GM12878 (cell line): Measurements from ENCODE around the gene SNRK. TPM values are rescaled to one million over a fixed set of nuclear protein-coding genes. Genes with fewer than 3 reads are reported as not detected.

Source experiments
- ATAC-seq: fragments of 200-7000 bp; cut with Tn5 transposase; 3 replicates; pipeline ENCODE4 v1.9.1; 2020; ENCODE audit warnings: mild to moderate bottlenecking, moderate library complexity
- BruUV-seq: library from RNA; stranded (reverse); fragments of 400-500 nt; replicated peaks from 2 replicates; lab custom pipeline; 2021; lab: Mats Ljungman, UMichigan
- CTCF ChIA-PET: fragments of 300-600 bp; sonication (Branson Sonifier 250); formaldehyde crosslinking; extraction: SDS; loops from one replicate; lab custom pipeline; 2021; ENCODE audit warnings: inconsistent platforms; lab: Yijun Ruan, JAX
- POLR2A ChIA-PET: fragments of 350-600 bp; formaldehyde crosslinking; extraction: SDS; loops from one replicate; lab custom pipeline; 2021; ENCODE audit warnings: inconsistent platforms; lab: Charles Lee
- RAD21 ChIA-PET: fragments of 300-600 bp; sonication (Branson Sonifier 250); formaldehyde crosslinking; loops from one replicate; lab custom pipeline; 2023; ENCODE audit warnings: antibody characterized with exemption; ENCODE audit not compliant: unreplicated experiment; lab: Charles Lee
- SMC1A ChIA-PET: fragments of 300-600 bp; sonication (Branson Sonifier 250); formaldehyde crosslinking; loops from one replicate; lab custom pipeline; 2023; ENCODE audit not compliant: unreplicated experiment, uncharacterized antibody; lab: Charles Lee
- DNase-seq: peaks from one replicate; pipeline ENCODE4 v3.0.0-alpha.2; 2011; ENCODE audit warnings: low read depth, low spot score
- FAIRE-seq: peaks from 3 replicates; lab custom pipeline; 2011; peaks lifted over from hg19 to GRCh38; lab: Jason Lieb, UNC
- H2AFZ ChIP-seq: 2 replicates; pipeline ENCODE4 v1.6.0; 2011; ENCODE audit warnings: low read depth, low read length, control low read depth; ENCODE audit not compliant: control insufficient read depth
- H3K27ac ChIP-seq: 2 replicates; pipeline ENCODE4 v1.5.1; 2011; ENCODE audit warnings: control low read depth; ENCODE audit not compliant: control insufficient read depth, insufficient read depth
- H3K27me3 ChIP-seq, 2 experiments: replicated peaks in 1 of 2; 2 replicates each; pipeline versions ENCODE4 v1.6.0 to v1.6.1; 2011; ENCODE audit warnings: low read length in 1 of 2; ENCODE audit not compliant: control insufficient read depth in 2 of 2, insufficient read depth in 2 of 2
- H3K36me3 ChIP-seq, 2 experiments: 2 replicates each; pipeline ENCODE4 v1.5.1; 2011; ENCODE audit warnings: low read length in 1 of 2; ENCODE audit not compliant: control insufficient read depth in 2 of 2, insufficient read depth in 2 of 2
- H3K4me1 ChIP-seq: 2 replicates; pipeline ENCODE4 v1.6.1; 2011; ENCODE audit warnings: mild to moderate bottlenecking, low read length, moderate library complexity, mixed read lengths; ENCODE audit not compliant: control insufficient read depth, insufficient read depth
- H3K4me2 ChIP-seq: 2 replicates; pipeline ENCODE4 v1.6.0; 2011; ENCODE audit warnings: control low read depth; ENCODE audit not compliant: control insufficient read depth, insufficient read depth
- H3K4me3 ChIP-seq: fragments of 200-600 bp; sonication (generic); 2 replicates; pipeline ENCODE4 v1.5.1; 2016
- H3K79me2 ChIP-seq: 2 replicates; pipeline ENCODE4 v1.6.0; 2011; ENCODE audit warnings: low read length; ENCODE audit not compliant: control insufficient read depth, insufficient read depth
- H3K9ac ChIP-seq: 2 replicates; pipeline ENCODE4 v1.8.0; 2011; ENCODE audit warnings: low read length, control low read depth, mixed read lengths; ENCODE audit not compliant: control insufficient read depth, insufficient read depth
- H3K9me3 ChIP-seq: replicated peaks from 3 replicates; pipeline ENCODE4 v1.5.1; 2011; ENCODE audit warnings: mild to moderate bottlenecking, low read length; ENCODE audit not compliant: control insufficient read depth, insufficient read depth
- H4K20me1 ChIP-seq: 2 replicates; pipeline ENCODE4 v1.6.0; 2011; ENCODE audit not compliant: control insufficient read depth, insufficient read depth
- ESRRA ChIP-seq: IDR thresholded peaks from 2 replicates; pipeline ENCODE4 v1.6.1; 2012; ENCODE audit warnings: mild to moderate bottlenecking, low read length, improper control_type of control experiment
- JUNB ChIP-seq: IDR thresholded peaks from 2 replicates; pipeline ENCODE4 v1.6.1; 2016; ENCODE audit warnings: antibody characterized with exemption, mild to moderate bottlenecking
- SPI1 ChIP-seq: IDR thresholded peaks from 2 replicates; pipeline ENCODE4 v1.6.1; 2011; ENCODE audit warnings: low read depth, mild to moderate bottlenecking, low read length, moderate library complexity, borderline replicate concordance; ENCODE audit not compliant: insufficient read depth
- ZNF217 ChIP-seq: fragments of 450-650 bp; IDR thresholded peaks from 2 replicates; pipeline ENCODE4 v1.6.1; 2017; ENCODE audit warnings: antibody characterized with exemption, mild to moderate bottlenecking
- WGBS: methylation state at CpG from one replicate; pipeline ENCODE4 v1.1.6; 2016; ENCODE audit warnings: low lambda C conversion rate; ENCODE audit not compliant: insufficient replicate concordance, insufficient coverage; ENCODE audit errors: missing lambda C conversion rate; 5-methylcytosine and 5-hydroxymethylcytosine counted together
- in situ Hi-C: fragments of 300-500 bp; cut with MboI; formaldehyde crosslinking; loops from 9 replicates; pipeline ENCODE4 v1.14.3; 2018; ENCODE audit warnings: mixed read lengths
- intact Hi-C: fragments of 100-400 bp; cut with micrococcal nuclease; formaldehyde crosslinking; loops from one replicate; pipeline ENCODE4 v1.14.2; 2022; ENCODE audit not compliant: unreplicated experiment
- polyA plus RNA-seq, 11 experiments: library from polyadenylated mRNA; depleted of rRNA in 4 of 11; unstranded in 6 of 11; stranded (reverse) in 5 of 11; fragments of >200 nt; fragmentation: Nextera tagmentation in 4 of 11; fragmentation: Illumina TruSeq in 1 of 11; extraction: Ambion mirVana in 4 of 11; extraction: Trizol in 1 of 11; gene quantifications; 1 replicate in 1 of 11; 2 replicates in 10 of 11; pipeline versions ENCODE4 v1.2.1 to v1.2.3, GENCODE V29; 2011 to 2016; ENCODE audit warnings: inconsistent platforms in 2 of 11, missing spikeins in 2 of 11, low read depth in 1 of 11
- total RNA-seq, 4 experiments: library from RNA; depleted of rRNA in 3 of 4; stranded (reverse); fragments of >200 nt in 3 of 4; fragmentation: Illumina TruSeq in 1 of 4; extraction: Trizol in 1 of 4; gene quantifications; 2 replicates each; pipeline versions ENCODE4 v1.2.1 to v1.2.3, GENCODE V29; 2013 to 2021

SNRK gene
- total and polyA plus RNA-seq, 10 of the 15 experiments (the other 5 are each of a cell fraction or from before 2014, with no cell fraction given), result 1.6 to 12.1 (median 7.6) TPM

DNA sequence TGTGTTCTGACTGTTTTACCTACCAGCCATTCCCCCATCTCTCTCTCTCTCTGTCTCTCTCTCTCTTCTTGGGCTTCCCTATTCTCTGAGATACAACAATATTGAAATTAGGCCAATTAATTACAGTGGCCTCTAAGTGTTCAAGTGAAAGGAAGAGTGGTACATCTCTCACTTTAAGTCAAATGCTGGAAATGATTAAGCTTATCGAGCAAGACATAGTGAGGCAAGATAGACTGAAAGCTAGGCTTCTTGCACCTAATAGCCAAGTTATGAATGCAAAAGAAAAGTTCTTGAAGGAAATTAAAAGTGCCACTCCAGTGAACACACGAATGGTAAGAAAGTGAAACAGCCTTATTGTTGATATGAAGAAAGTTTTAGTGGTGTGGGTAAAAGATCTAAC, 21.3 kb downstream of the SNRK start:
- BruUV-seq, result TSS peak; percentile 28
- ChIA-PET RAD21 (interaction anchor here (1.2 kb wide), 1 partner anchor 146 kb away, joined by 3 read pairs; no protein-coding TSS in a partner anchor), SMC1A (interaction anchor here (0.6 to 1.6 kb wide), 5 partner anchors 12 to 145 kb away, joined by 3 to 7 read pairs (median 4); no protein-coding TSS in a partner anchor), POLR2A (interaction anchor here (0.7 to 1.0 kb wide), 2 partner anchors 9 to 12 kb away, joined by 3 read pairs; no protein-coding TSS in a partner anchor), CTCF (interaction anchor here (1.0 to 2.1 kb wide), 4 partner anchors 17 to 145 kb away, joined by 3 to 6 read pairs (median 3); no protein-coding TSS in a partner anchor)
- H3K4me2 ChIP-seq, result no peak overlapping the region
- TF ChIP-seq JUNB (0 out of 2 replicates have a peak, but pooled peaks have one; percentile 17), ZNF217 (peak; percentile 49; the same call in 1 of the 2 replicates), SPI1 (no peak)
- H3K36me3 ChIP-seq, result peaks cover 0 to 15% of the 10 kb centered on the region in 2 experiments; a peak in 3 of 4 replicates
- H3K27me3 ChIP-seq, result no peaks in the 10 kb centered on the region
- intact Hi-C loops (no loop called here), in situ Hi-C loops (no loop called here)
- no peaks in the 10 kb centered on the region for H3K4me1 ChIP-seq
- no peak overlapping the region for H3K27ac ChIP-seq
- FAIRE-seq (no peak), ATAC-seq (peak; percentile 46), DNase-seq (no peak)
- no peaks in the 10 kb centered on the region for H3K9me3 ChIP-seq
- H3K9ac ChIP-seq, result no peak overlapping the region
- no peak overlapping the region for H2AFZ ChIP-seq
- H4K20me1 ChIP-seq, result 0 out of 2 replicates have a peak, but pooled peaks cover 3% of the 10 kb centered on the region
- H3K79me2 ChIP-seq, result no peaks in the 10 kb centered on the region
- 0% methylated on average over 2 of the region's 2 CpGs for WGBS
- no peak overlapping the region for H3K4me3 ChIP-seq

- Histone ChIP-seq H4K20me1 (0 out of 2 replicates have a peak, but pooled peaks cover 3% of the 10 kb centered on the region), H3K27me3 (no peaks in the 10 kb centered on the region)
- FAIRE-seq, result no peak
- TF ChIP-seq ESRRA, result no peak
- TF ChIP-seq, all 136 proteins: peak for 0
- Histone ChIP-seq H3K36me3 (peaks cover 0 to 5% of the 10 kb centered on the region in 2 experiments; a peak in 2 of 4 replicates), H3K4me1 (no peaks in the 10 kb centered on the region), H2AFZ (no peak overlapping the region), H3K27ac (no peak overlapping the region), H3K9ac (no peak overlapping the region), H3K4me2 (no peak overlapping the region), H3K79me2 (no peaks in the 10 kb centered on the region), H3K9me3 (no peaks in the 10 kb centered on the region), H3K4me3 (no peak overlapping the region)
- in situ Hi-C loops, result no loop called here
- DNase-seq (no peak), ATAC-seq (no peak)
- 97% methylated on average over 12 of the region's 12 CpGs for WGBS
- intact Hi-C loops, result no loop called here
- BruUV-seq, result no TSS peak
- ChIA-PET RAD21 (no interaction called here), SMC1A (no interaction called here), POLR2A (no interaction called here), CTCF (no interaction called here)
These were observed 23.3 kb downstream of the SNRK start for GRCh38 chr3:43309372-43310305.
